Inferior parietal cortex (tissue), 1 donor: ENCODE results near the gene VRTN.
A peak's percentile ranks its signal among the peaks of the same experiment; 100 is the strongest.
"Not testable (repeated sequence)": the region's sequence is repeated elsewhere in the genome, so short reads cannot be mapped to it uniquely, and the experiment has no call there.

Source experiments
- DNase-seq: peaks from one replicate; pipeline ENCODE4 v3.0.0-alpha.2; 2016; ENCODE audit errors: extremely low spot score

VRTN gene

GRCh38 chr14:74348241-74348734, at the start of gene VRTN:
Gene VRTN, plus strand, starts transcription at chr14:74348471. Its CDS starts 8,313 bp downstream, at chr14:74356784.
- no peak for DNase-seq

- DNase-seq = no peak
These were observed 49.2 kb upstream of the VRTN start for GRCh38 chr14:74299061-74299545.

GRCh38 chr14:74301594-74302151, 46.6 kb upstream of the VRTN start:
- no peak for DNase-seq

- peak; percentile 67 for DNase-seq
These were observed 46.1 kb upstream of the VRTN start for GRCh38 chr14:74302152-74302628.

GRCh38 chr14:74302634-74303569, 45.4 kb upstream of the VRTN start, which contains the start of gene ABCD4:
Gene ABCD4, minus strand, starts transcription at chr14:74302934. Its CDS starts 22 bp downstream, at chr14:74302912.
- peak; percentile 95 for DNase-seq

GRCh38 chr14:74308695-74309094, 39.6 kb upstream of the VRTN start:
- no peak for DNase-seq

GRCh38 chr14:74309125-74310022, 38.9 kb upstream of the VRTN start:
- no peak for DNase-seq

GRCh38 chr14:74312161-74312560, 36.1 kb upstream of the VRTN start:
- DNase-seq = no peak

- no peak for DNase-seq
These were observed 34.7 kb upstream of the VRTN start for GRCh38 chr14:74313601-74314000.

GRCh38 chr14:74314576-74314975, 33.7 kb upstream of the VRTN start:
- DNase-seq = no peak

- DNase-seq = peak; percentile 57
These were observed 23.3 kb upstream of the VRTN start for GRCh38 chr14:74324931-74325361.

GRCh38 chr14:74325446-74325845, 22.8 kb upstream of the VRTN start:
- no peak for DNase-seq

- no peak for DNase-seq
These were observed 21.7 kb upstream of the VRTN start for GRCh38 chr14:74326369-74327152.

- not testable (repeated sequence) for DNase-seq
These were observed 18.2 kb upstream of the VRTN start for GRCh38 chr14:74329950-74330552.

GRCh38 chr14:74333909-74334308, 14.4 kb upstream of the VRTN start:
- DNase-seq = no peak

- DNase-seq = no peak
These were observed 1.9 kb upstream of the VRTN start for GRCh38 chr14:74346341-74346740.

GRCh38 chr14:74347097-74347794, 1.0 kb upstream of the VRTN start:
- no peak for DNase-seq

GRCh38 chr14:74347795-74348100, 523 bp upstream of the VRTN start:
- no peak for DNase-seq

GRCh38 chr14:74348735-74349463, 628 bp downstream of the VRTN start:
- DNase-seq = no peak
